Right renal pelvis (tissue), 4 donors: Measurements from ENCODE around the gene AP3B1. TPM values are rescaled to one million over a fixed set of nuclear protein-coding genes. Genes with fewer than 3 reads are reported as not detected.
A peak's percentile ranks its signal among the peaks of the same experiment; 100 is the strongest.

Experiments
- DNase-seq, 4 donors: peaks; one replicate each; pipeline ENCODE4 v3.0.0-alpha.2; 2013; ENCODE audit warnings: low read depth in 4 of 4, low spot score in 3 of 4, missing footprints in 1 of 4
- polyA plus RNA-seq, 4 donors: library from polyadenylated mRNA; unstranded; fragments of 120-200 nt; gene quantifications; one replicate each; pipeline ENCODE4 v1.2.1, GENCODE V29; 2013; ENCODE audit not compliant: insufficient read length in 4 of 4

The AP3B1 gene
- polyA plus RNA-seq: 10 to 100 TPM; 70.2 to 82.3 (median 75.7) TPM

GRCh38 chr5:78294248-78295034 is at the start of gene AP3B1:
TSS of gene AP3B1 (minus strand) at chr5:78294698. CDS start at chr5:78294579, 119 bp downstream.
- DNase-seq: peak; percentile 97 to 98 (median 98)

- no peak for DNase-seq
Observed at GRCh38 chr5:78341440-78341839, 46.9 kb upstream of the AP3B1 start.

GRCh38 chr5:78339617-78340436 is 45.3 kb upstream of the AP3B1 start:
- DNase-seq: no peak

- DNase-seq: no peak
Observed at GRCh38 chr5:78336698-78337097, 42.2 kb upstream of the AP3B1 start.

GRCh38 chr5:78335976-78336375 is 41.5 kb upstream of the AP3B1 start:
- DNase-seq: no peak

- DNase-seq: no peak
Observed at GRCh38 chr5:78334811-78335210, 40.3 kb upstream of the AP3B1 start.

- no peak for DNase-seq
Observed at GRCh38 chr5:78331523-78332080, 37.1 kb upstream of the AP3B1 start.

- DNase-seq: no peak
Observed at GRCh38 chr5:78328585-78329173, 34.2 kb upstream of the AP3B1 start.

- DNase-seq: no peak
Observed at GRCh38 chr5:78327761-78328510, 33.4 kb upstream of the AP3B1 start.

GRCh38 chr5:78326930-78327329 is 32.4 kb upstream of the AP3B1 start:
- no peak for DNase-seq

- DNase-seq: no peak
Observed at GRCh38 chr5:78323241-78323640, 28.7 kb upstream of the AP3B1 start.

- peak in 1 of 4 donors; percentile 5 for DNase-seq
Observed at GRCh38 chr5:78320401-78320800, 25.9 kb upstream of the AP3B1 start.

- DNase-seq: no peak
Observed at GRCh38 chr5:78318337-78318736, 23.8 kb upstream of the AP3B1 start.

GRCh38 chr5:78317515-78317914 is 23.0 kb upstream of the AP3B1 start:
- no peak for DNase-seq

- DNase-seq: no peak
Observed at GRCh38 chr5:78308703-78309102, 14.2 kb upstream of the AP3B1 start.

GRCh38 chr5:78300464-78301045 is 6.1 kb upstream of the AP3B1 start:
- DNase-seq: no peak

- DNase-seq: peak in 1 of 4 donors; percentile 21
Observed at GRCh38 chr5:78295035-78295961, 800 bp upstream of the AP3B1 start.

- DNase-seq: peak in 3 of 4 donors; percentile 4 to 28 (median 12)
Observed at GRCh38 chr5:78293851-78294247, 649 bp downstream of the AP3B1 start.

GRCh38 chr5:78291687-78292086 is 2.8 kb downstream of the AP3B1 start:
- no peak for DNase-seq
